Activated CD8-positive, alpha-beta T cell treated with anti-CD3 and anti-CD28 coated beads, Interleukin-2, amount 10 ng/mL, durations not matched to agents 7 days and 5 days (primary cell): Measurements from ENCODE around the gene ISL2. TPM values are rescaled to one million over a fixed set of nuclear protein-coding genes. Genes with fewer than 3 reads are reported as not detected.

Source experiments
- ATAC-seq: fragments of 150-1000 bp; cut with Tn5 transposase; one replicate; pipeline ENCODE4 v1.10.0; 2021; ENCODE audit warnings: moderate library complexity
- CTCF ChIA-PET: fragments of 350-600 bp; sonication (Branson Sonifier 250); formaldehyde crosslinking; loops from one replicate; lab custom pipeline; 2021; ENCODE audit warnings: antibody characterized with exemption; lab: Charles Lee
- POLR2A ChIA-PET: fragments of 350-600 bp; sonication (Branson Sonifier 250); formaldehyde crosslinking; loops from one replicate; lab custom pipeline; 2021; ENCODE audit warnings: antibody characterized with exemption; lab: Charles Lee
- DNase-seq: peaks from one replicate; pipeline ENCODE4 v3.0.0-alpha.2; 2020
- H3K27ac Mint-ChIP-seq: one replicate; pipeline ENCODE4 v1.8.0; 2021; ENCODE audit warnings: mild to moderate bottlenecking, mixed read lengths
- H3K27me3 Mint-ChIP-seq: one replicate; pipeline ENCODE4 v1.8.0; 2021; ENCODE audit warnings: low read depth, mixed read lengths
- H3K36me3 Mint-ChIP-seq: one replicate; pipeline ENCODE4 v1.8.0; 2021; ENCODE audit warnings: low read depth, mixed read lengths
- H3K4me1 Mint-ChIP-seq: one replicate; pipeline ENCODE4 v1.8.0; 2021; ENCODE audit warnings: low read depth, mixed read lengths
- H3K4me3 Mint-ChIP-seq: one replicate; pipeline ENCODE4 v1.8.0; 2021; ENCODE audit warnings: mild to moderate bottlenecking, mixed read lengths
- H3K9me3 Mint-ChIP-seq: one replicate; pipeline ENCODE4 v1.8.0; 2022; ENCODE audit warnings: mixed read lengths; ENCODE audit not compliant: insufficient read depth
- total RNA-seq, 2 experiments: library from RNA; stranded (reverse); gene quantifications; one replicate each; pipeline ENCODE4 v1.2.3, GENCODE V29; 2021

ISL2 gene
- total RNA-seq, 2 experiments from 2014 or later = 0.32 to 0.37 TPM

DNA sequence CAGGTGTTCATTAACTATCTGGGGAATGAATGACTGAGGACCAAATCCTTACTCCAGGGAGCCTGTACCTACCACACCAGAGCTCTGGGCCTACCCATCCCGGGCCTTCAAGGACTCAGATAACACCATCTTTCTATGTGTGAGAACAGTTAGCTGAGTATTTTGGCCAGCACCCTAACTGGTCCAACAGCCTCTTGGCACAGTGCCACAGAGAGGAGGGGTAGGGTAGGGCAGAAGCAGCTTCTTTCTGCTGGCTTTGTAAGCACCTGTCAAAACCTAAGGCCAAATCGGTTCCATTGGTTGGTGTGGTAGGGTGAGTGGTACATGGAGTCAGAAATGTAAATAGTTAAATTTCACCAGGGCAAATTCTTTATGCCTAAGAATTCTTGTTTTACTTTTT lies 26.7 kb downstream of the ISL2 start:
- no peak overlapping the region for H3K27ac Mint-ChIP-seq
- DNase-seq (no peak), ATAC-seq (no peak)
- no peaks in the 10 kb centered on the region for H3K27me3 Mint-ChIP-seq
- ChIA-PET CTCF (no interaction called here), POLR2A (no interaction called here)
- H3K4me3 Mint-ChIP-seq = no peak overlapping the region
- no peaks in the 10 kb centered on the region for H3K36me3 Mint-ChIP-seq
- no peaks in the 10 kb centered on the region for H3K9me3 Mint-ChIP-seq
- no peaks in the 10 kb centered on the region for H3K4me1 Mint-ChIP-seq

DNA sequence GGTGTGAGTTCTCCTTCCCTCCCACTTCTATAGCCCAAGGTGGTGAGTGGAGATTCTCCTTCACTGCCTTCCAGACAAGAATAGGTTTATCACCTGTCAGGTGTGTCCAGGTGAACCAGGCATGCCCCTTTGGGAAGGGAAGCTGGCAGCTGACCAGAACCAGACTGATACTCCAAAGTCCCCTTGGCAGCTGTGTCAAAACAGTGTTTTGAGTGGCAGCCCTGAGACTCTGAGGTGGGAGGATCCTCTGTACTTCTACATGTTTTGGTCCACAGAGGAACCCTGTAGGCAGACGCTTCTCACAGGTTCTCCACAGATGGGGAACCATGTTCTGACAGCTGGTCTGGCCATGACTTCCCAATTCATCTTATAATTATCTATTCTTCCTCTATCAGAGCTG lies 30.1 kb downstream of the ISL2 start:
- DNase-seq = no peak
- POLR2A ChIA-PET = no interaction called here
- H3K9me3 Mint-ChIP-seq = no peaks in the 10 kb centered on the region
- no peaks in the 10 kb centered on the region for H3K27me3 Mint-ChIP-seq
- no peaks in the 10 kb centered on the region for H3K4me1 Mint-ChIP-seq
- no peak overlapping the region for H3K4me3 Mint-ChIP-seq
- ATAC-seq = no peak
- CTCF ChIA-PET = no interaction called here
- no peak overlapping the region for H3K27ac Mint-ChIP-seq
- H3K36me3 Mint-ChIP-seq = no peaks in the 10 kb centered on the region

DNA sequence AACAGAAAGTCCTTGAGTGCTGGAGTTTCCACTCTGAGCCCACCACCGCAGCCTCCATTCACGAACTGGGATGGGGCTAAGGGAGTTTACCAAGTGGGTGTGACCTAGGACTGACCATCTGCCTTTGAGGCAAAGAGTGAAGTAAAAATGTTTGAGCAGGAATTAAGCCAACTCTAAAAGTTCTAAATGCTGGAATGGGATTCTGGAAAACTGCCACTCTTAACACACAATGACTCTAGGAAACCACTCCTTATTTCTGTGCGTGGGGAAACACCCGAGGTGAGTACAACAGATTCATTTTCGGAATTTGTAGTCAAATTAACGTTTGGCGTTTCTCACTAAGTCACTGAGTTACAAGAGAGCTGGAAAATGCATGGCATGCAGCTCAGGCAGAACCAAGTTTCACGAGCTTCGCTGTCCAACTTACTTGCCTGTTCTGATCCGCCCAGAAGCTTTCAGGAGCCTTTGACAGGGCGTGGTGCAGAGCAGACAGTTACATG lies 31.6 kb downstream of the ISL2 start:
- CTCF ChIA-PET = interaction anchor here (0.6 kb wide), 1 partner anchor 47 kb away, joined by 3 read pairs; no protein-coding TSS in a partner anchor

DNA sequence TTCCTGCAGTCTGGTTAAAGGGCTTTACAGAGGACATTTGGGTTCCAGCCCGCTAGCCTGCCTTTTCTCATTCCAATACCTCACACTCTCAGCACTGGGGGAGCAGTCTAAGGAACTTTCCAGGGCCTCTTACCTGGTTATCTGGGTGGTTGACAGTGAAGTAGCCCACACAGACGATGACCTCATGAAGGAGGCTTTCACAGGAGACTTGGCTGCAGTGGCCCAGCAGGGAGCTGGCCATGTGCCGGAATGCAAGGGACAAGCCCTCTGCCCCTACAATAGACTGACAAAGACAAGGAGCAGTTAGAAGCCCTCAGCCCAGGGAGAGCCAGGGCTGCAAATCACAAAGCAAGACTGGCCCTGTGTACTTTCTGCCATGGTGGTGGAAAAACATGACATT lies 39.5 kb downstream of the ISL2 start:
- ATAC-seq (no peak), DNase-seq (no peak)
- no peaks in the 10 kb centered on the region for H3K27me3 Mint-ChIP-seq
- ChIA-PET CTCF (no interaction called here), POLR2A (no interaction called here)
- H3K4me3 Mint-ChIP-seq = no peak overlapping the region
- no peak overlapping the region for H3K27ac Mint-ChIP-seq
- H3K9me3 Mint-ChIP-seq = no peaks in the 10 kb centered on the region
- no peaks in the 10 kb centered on the region for H3K4me1 Mint-ChIP-seq
- no peaks in the 10 kb centered on the region for H3K36me3 Mint-ChIP-seq

More for the DNA sequence above, 31.6 kb downstream of the ISL2 start:
- no peaks in the 10 kb centered on the region for H3K9me3 Mint-ChIP-seq
- ATAC-seq (no peak), DNase-seq (no peak)
- no peak overlapping the region for H3K27ac Mint-ChIP-seq
- POLR2A ChIA-PET = no interaction called here
- H3K27me3 Mint-ChIP-seq = no peaks in the 10 kb centered on the region
- no peaks in the 10 kb centered on the region for H3K4me1 Mint-ChIP-seq
- H3K36me3 Mint-ChIP-seq = no peaks in the 10 kb centered on the region
- no peak overlapping the region for H3K4me3 Mint-ChIP-seq

DNA sequence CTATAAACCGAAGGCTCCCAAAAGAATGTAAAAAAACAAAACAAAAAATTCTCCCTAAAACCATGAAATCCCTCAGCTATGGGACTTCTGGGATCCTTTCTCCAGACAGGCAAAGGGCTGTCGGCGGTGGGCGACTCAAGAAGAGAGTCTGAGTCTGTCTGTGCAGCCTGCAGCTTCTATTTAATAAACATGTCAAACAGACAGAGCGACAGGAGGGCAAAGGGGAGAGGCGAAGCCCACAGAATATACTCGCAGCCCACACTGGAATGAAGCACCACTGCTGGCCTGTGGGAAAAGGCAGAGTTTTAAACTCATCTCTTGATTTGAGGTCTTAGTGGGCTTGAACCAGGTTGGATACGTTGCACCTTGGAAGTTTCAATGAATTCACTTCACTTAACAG lies 40.2 kb downstream of the ISL2 start:
- H3K27me3 Mint-ChIP-seq = no peaks in the 10 kb centered on the region
- DNase-seq = no peak
- no peak overlapping the region for H3K4me3 Mint-ChIP-seq
- H3K9me3 Mint-ChIP-seq = no peaks in the 10 kb centered on the region
- no peaks in the 10 kb centered on the region for H3K4me1 Mint-ChIP-seq
- H3K36me3 Mint-ChIP-seq = no peaks in the 10 kb centered on the region
- no peak overlapping the region for H3K27ac Mint-ChIP-seq
- CTCF ChIA-PET = no interaction called here
- ATAC-seq = no peak
- POLR2A ChIA-PET = no interaction called here

DNA sequence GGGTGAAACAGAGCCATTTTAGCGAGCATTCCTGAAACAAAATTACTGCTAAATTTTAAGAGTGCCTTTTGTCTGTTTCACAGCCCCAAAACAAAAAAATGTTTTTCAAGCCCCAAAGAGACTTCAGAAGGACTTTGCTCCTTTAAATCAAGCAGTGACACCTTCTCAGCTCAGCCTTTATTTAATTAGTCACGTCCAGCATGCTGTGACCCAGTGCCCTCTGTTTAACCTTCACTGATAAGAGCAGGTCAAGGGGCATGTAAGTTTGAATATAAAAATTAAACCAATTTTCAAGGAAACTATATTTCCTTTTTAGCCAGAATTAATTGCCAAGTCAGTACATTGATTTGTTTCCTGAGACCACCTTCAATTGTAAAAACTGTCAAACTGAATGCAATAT lies 40.6 kb downstream of the ISL2 start:
- Mint-ChIP-seq H3K4me3 (no peak overlapping the region), H3K36me3 (no peaks in the 10 kb centered on the region), H3K27me3 (no peaks in the 10 kb centered on the region), H3K4me1 (no peaks in the 10 kb centered on the region), H3K27ac (no peak overlapping the region), H3K9me3 (no peaks in the 10 kb centered on the region)
- DNase-seq (no peak), ATAC-seq (no peak)
- POLR2A ChIA-PET = no interaction called here
- CTCF ChIA-PET = interaction anchor here (1.0 kb wide), 1 partner anchor 142 kb away, joined by 3 read pairs; no protein-coding TSS in a partner anchor

DNA sequence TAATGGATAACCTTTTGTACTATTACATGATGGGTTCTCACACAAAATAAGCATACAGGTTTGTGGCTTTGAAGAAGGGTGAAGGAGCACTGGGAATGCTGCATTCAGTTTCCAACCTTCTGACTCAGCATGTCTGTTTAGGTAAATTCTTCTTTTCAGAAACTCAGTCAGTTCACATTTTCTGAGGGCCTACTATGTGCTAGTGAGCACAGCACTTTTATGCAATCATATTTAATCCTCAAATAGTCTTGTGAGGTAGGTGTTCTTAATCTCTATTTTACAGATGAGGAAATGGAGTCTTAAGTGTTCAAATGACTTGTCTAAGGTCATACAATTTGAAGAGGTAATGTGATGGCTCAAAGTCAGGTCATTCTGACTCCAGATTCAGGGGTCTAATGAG lies 41.2 kb downstream of the ISL2 start:
- Mint-ChIP-seq H3K4me3 (no peak overlapping the region), H3K27ac (no peak overlapping the region), H3K27me3 (no peaks in the 10 kb centered on the region), H3K4me1 (no peaks in the 10 kb centered on the region), H3K36me3 (no peaks in the 10 kb centered on the region), H3K9me3 (no peaks in the 10 kb centered on the region)
- DNase-seq = no peak
- no peak for ATAC-seq
- ChIA-PET POLR2A (no interaction called here), CTCF (interaction anchor here (1.0 kb wide), 1 partner anchor 142 kb away, joined by 3 read pairs; no protein-coding TSS in a partner anchor)

DNA sequence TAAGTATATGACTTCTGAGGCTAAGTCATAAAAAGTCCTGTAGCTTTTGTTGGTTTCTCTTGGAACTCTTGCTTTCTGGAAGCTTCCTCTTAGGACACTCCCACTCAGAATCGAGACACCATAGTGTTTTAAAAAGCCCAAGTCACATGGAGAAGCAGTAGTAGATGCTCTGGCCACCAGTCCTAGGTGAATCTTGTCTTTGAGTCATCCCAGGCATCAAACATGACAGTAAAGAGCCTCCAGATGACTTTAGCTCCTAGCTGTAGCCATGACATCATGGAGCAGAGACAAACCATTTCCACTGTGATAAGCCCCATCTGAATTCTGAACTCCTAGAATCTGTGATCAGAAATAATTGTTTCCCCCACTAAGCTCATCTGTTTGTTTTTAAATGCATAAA lies 42.1 kb downstream of the ISL2 start:
- Mint-ChIP-seq H3K9me3 (no peaks in the 10 kb centered on the region), H3K27ac (no peak overlapping the region), H3K36me3 (no peaks in the 10 kb centered on the region), H3K4me1 (no peaks in the 10 kb centered on the region), H3K4me3 (no peak overlapping the region), H3K27me3 (no peaks in the 10 kb centered on the region)
- ChIA-PET CTCF (no interaction called here), POLR2A (no interaction called here)
- ATAC-seq (no peak), DNase-seq (no peak)

DNA sequence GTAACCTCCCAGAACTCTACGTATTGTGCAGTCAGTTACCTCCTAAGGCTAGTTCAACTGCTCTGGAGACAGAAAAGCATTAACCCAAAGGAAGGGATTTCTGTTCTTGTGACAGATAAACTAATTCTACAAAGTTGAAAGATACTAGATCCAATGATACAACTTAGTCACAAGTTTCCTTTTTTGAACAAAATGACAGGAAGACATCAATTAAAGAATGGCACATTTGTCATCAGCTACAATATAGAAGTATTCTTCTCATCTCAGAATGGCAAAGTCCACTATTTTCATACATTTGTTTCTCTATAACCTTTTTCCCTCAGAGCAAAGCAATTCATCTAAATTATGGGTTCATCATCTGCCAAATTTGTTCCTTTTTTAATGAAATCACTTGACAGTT lies 43.7 kb downstream of the ISL2 start:
- no peaks in the 10 kb centered on the region for H3K4me1 Mint-ChIP-seq
- ChIA-PET CTCF (no interaction called here), POLR2A (no interaction called here)
- H3K9me3 Mint-ChIP-seq = no peaks in the 10 kb centered on the region
- no peak overlapping the region for H3K27ac Mint-ChIP-seq
- no peaks in the 10 kb centered on the region for H3K27me3 Mint-ChIP-seq
- ATAC-seq = no peak
- no peak for DNase-seq
- no peak overlapping the region for H3K4me3 Mint-ChIP-seq
- no peaks in the 10 kb centered on the region for H3K36me3 Mint-ChIP-seq

DNA sequence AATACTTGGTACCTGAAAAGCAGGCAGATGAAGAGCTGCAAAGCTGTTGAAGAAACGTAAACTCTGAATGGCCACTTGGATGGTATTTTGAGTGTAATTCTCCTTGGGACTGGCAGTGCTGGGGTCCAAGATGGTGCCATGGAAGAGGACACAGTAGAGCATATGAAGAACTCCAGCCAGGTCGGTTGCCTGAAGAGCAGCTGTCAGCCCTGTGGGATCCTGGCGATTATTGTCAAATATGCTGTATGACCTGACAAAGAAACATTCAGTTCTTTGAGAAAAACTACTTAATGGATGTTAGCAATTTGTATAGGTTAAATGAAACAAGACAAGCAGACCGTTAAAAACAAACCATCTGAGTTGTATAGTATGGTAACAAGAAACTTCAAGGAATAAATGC lies 44.8 kb downstream of the ISL2 start:
- H3K9me3 Mint-ChIP-seq = no peaks in the 10 kb centered on the region
- ATAC-seq (no peak), DNase-seq (no peak)
- ChIA-PET POLR2A (no interaction called here), CTCF (interaction anchor here (1.5 kb wide), 1 partner anchor 10 kb away, joined by 3 read pairs; no protein-coding TSS in a partner anchor)
- H3K4me1 Mint-ChIP-seq = no peaks in the 10 kb centered on the region
- H3K36me3 Mint-ChIP-seq = no peaks in the 10 kb centered on the region
- no peaks in the 10 kb centered on the region for H3K27me3 Mint-ChIP-seq
- H3K27ac Mint-ChIP-seq = no peak overlapping the region
- no peak overlapping the region for H3K4me3 Mint-ChIP-seq

DNA sequence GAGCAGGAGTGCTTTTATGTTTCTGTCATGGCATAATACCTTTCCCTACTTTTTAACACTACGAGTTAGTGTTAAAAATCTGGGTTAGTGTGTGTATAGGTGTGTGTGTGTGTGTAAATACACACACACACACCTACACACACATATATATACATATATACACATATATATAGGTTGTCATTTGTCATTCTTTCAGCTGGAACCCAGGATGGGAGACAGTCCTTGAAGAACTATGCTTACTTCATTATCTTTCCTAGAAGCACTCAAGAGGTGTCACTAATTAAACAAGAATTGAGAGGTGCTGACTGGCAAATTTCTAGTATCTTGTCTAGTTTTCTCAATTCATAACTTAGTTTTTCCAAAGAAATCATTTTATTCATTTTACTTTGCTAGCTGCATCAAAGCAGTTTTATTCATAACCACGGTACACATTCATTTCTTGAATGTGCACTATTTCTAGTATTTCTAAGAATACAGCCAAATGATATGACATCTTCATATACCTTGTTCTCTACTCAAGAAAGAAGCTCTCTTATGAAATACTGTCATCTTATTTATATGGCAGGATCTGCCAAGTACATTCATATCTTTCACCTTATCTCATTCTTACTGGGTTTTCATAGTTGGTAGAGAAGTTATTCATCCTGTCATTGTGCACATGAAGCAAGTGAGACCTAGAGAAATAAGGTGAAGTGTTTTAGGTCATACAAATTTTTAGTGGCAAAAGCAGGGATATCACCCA lies 46.6 kb downstream of the ISL2 start:
- ATAC-seq (no peak), DNase-seq (no peak)
- Mint-ChIP-seq H3K4me1 (no peaks in the 10 kb centered on the region), H3K27ac (no peak overlapping the region), H3K36me3 (no peaks in the 10 kb centered on the region), H3K9me3 (no peaks in the 10 kb centered on the region), H3K4me3 (no peak overlapping the region), H3K27me3 (no peaks in the 10 kb centered on the region)
- ChIA-PET CTCF (interaction anchor here (1.5 kb wide), 1 partner anchor 9 kb away, joined by 3 read pairs; no protein-coding TSS in a partner anchor), POLR2A (no interaction called here)

DNA sequence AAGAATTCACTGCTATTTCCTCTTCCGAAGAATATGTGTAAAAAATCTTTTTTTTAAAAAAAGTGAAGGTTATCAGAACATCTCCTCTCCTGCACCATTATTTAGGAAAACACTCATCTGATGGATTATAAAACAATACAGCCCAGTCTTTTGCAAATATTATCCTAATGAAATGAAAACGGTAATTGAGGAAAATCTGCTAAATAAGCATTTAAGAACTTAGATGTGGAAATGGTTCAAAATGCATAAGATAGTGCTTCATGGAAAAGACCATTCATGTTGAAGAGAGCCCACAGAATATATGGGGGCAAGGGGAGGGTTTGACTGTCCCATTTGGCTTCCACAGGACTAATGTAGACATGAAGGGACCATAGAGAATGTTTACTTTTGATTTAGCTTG lies 47.8 kb downstream of the ISL2 start:
- Mint-ChIP-seq H3K27me3 (no peaks in the 10 kb centered on the region), H3K36me3 (no peaks in the 10 kb centered on the region), H3K4me3 (no peak overlapping the region), H3K27ac (no peak overlapping the region), H3K9me3 (no peaks in the 10 kb centered on the region), H3K4me1 (no peaks in the 10 kb centered on the region)
- DNase-seq (no peak), ATAC-seq (no peak)
- ChIA-PET POLR2A (no interaction called here), CTCF (no interaction called here)
